Activated CD4-positive, alpha-beta memory T cell treated with anti-CD3 and anti-CD28 coated beads for 36 hours (primary cell): ENCODE data around the gene CGRRF1. TPM values are rescaled to one million over a fixed set of nuclear protein-coding genes. Genes with fewer than 3 reads are reported as not detected.

Source experiments
- CTCF ChIA-PET: fragments of 350-600 bp; sonication (Branson Sonifier 250); formaldehyde crosslinking; loops from one replicate; lab custom pipeline; 2021; ENCODE audit warnings: antibody characterized with exemption, inconsistent platforms; lab: Charles Lee
- POLR2A ChIA-PET: fragments of 350-600 bp; sonication (Branson Sonifier 250); formaldehyde crosslinking; loops from one replicate; lab custom pipeline; 2021; ENCODE audit warnings: antibody characterized with exemption; lab: Charles Lee
- DNase-seq: peaks from one replicate; pipeline ENCODE4 v3.0.0-alpha.2; 2020
- H3K27ac Mint-ChIP-seq: one replicate; pipeline ENCODE4 v1.8.0; 2021; ENCODE audit warnings: mixed read lengths
- H3K27me3 Mint-ChIP-seq: one replicate; pipeline ENCODE4 v1.8.0; 2021; ENCODE audit warnings: mixed read lengths
- H3K36me3 Mint-ChIP-seq: one replicate; pipeline ENCODE4 v1.8.0; 2021; ENCODE audit warnings: mixed read lengths
- H3K4me1 Mint-ChIP-seq: one replicate; pipeline ENCODE4 v1.8.0; 2021; ENCODE audit warnings: low read depth, mixed read lengths
- H3K4me3 Mint-ChIP-seq: one replicate; pipeline ENCODE4 v1.8.0; 2021; ENCODE audit warnings: mild to moderate bottlenecking, mixed read lengths
- H3K9me3 Mint-ChIP-seq: one replicate; pipeline ENCODE4 v1.8.0; 2021; ENCODE audit warnings: mixed read lengths
- intact Hi-C: fragments of 100-400 bp; cut with micrococcal nuclease; formaldehyde crosslinking; loops from one replicate; pipeline ENCODE4 v1.15.1; 2023
- total RNA-seq, 2 experiments: library from RNA; stranded (reverse); gene quantifications; one replicate each; pipeline ENCODE4 v1.2.3, GENCODE V29; 2021

Gene CGRRF1
- total RNA-seq, 2 experiments from 2014 or later = 13.7 to 15.1 TPM

GRCh38 chr14:54528973-54529372, 19.3 kb downstream of the CGRRF1 start:
- ChIA-PET POLR2A (no interaction called here), CTCF (interaction anchor here (1.3 kb wide), 1 partner anchor 19 kb away, joined by 3 read pairs; the partner anchor contains the start of gene CGRRF1)
- H3K4me1 Mint-ChIP-seq = peaks cover 2% of the 10 kb centered on the region
- no peak overlapping the region for H3K27ac Mint-ChIP-seq
- no peaks in the 10 kb centered on the region for H3K9me3 Mint-ChIP-seq
- no peaks in the 10 kb centered on the region for H3K27me3 Mint-ChIP-seq
- H3K4me3 Mint-ChIP-seq = no peak overlapping the region
- peaks cover 13% of the 10 kb centered on the region for H3K36me3 Mint-ChIP-seq
- intact Hi-C loops = no loop called here
- no peak for DNase-seq

GRCh38 chr14:54529811-54530210, 20.1 kb downstream of the CGRRF1 start:
- Mint-ChIP-seq H3K4me3 (no peak overlapping the region), H3K27ac (no peak overlapping the region), H3K9me3 (no peaks in the 10 kb centered on the region), H3K4me1 (peaks cover 2% of the 10 kb centered on the region), H3K27me3 (no peaks in the 10 kb centered on the region), H3K36me3 (peaks cover 10% of the 10 kb centered on the region)
- CTCF ChIA-PET = interaction anchor here (1.3 kb wide), 1 partner anchor 20 kb away, joined by 3 read pairs; the partner anchor contains the start of gene CGRRF1
- DNase-seq = no peak
- intact Hi-C loops = no loop called here
- POLR2A ChIA-PET = no interaction called here

GRCh38 chr14:54532111-54533012, 22.7 kb downstream of the CGRRF1 start:
- ChIA-PET CTCF (interaction anchor here (0.6 to 1.0 kb wide), 2 partner anchors 23 to 242 kb away, joined by 3 to 4 read pairs; partner anchors contain the start of gene CGRRF1), POLR2A (no interaction called here)
- Mint-ChIP-seq H3K36me3 (peaks cover 4% of the 10 kb centered on the region), H3K9me3 (no peaks in the 10 kb centered on the region), H3K4me1 (peaks cover 2% of the 10 kb centered on the region), H3K4me3 (no peak overlapping the region), H3K27ac (no peak overlapping the region), H3K27me3 (no peaks in the 10 kb centered on the region)
- DNase-seq = no peak
- intact Hi-C loops = no loop called here

GRCh38 chr14:54533100-54533499, 23.4 kb downstream of the CGRRF1 start:
- Mint-ChIP-seq H3K27ac (no peak overlapping the region), H3K36me3 (peaks cover 5% of the 10 kb centered on the region), H3K4me1 (peaks cover 2% of the 10 kb centered on the region), H3K4me3 (no peak overlapping the region), H3K9me3 (no peaks in the 10 kb centered on the region), H3K27me3 (no peaks in the 10 kb centered on the region)
- intact Hi-C loops = no loop called here
- ChIA-PET POLR2A (no interaction called here), CTCF (interaction anchor here (1.0 kb wide), 1 partner anchor 241 kb away, joined by 3 read pairs; no protein-coding TSS in a partner anchor)
- DNase-seq = no peak

- intact Hi-C loops = no loop called here
- no peak overlapping the region for H3K27ac Mint-ChIP-seq
- no peaks in the 10 kb centered on the region for H3K27me3 Mint-ChIP-seq
- no peak for DNase-seq
- ChIA-PET POLR2A (no interaction called here), CTCF (no interaction called here)
- H3K36me3 Mint-ChIP-seq = peaks cover 5% of the 10 kb centered on the region
- no peak overlapping the region for H3K4me3 Mint-ChIP-seq
- H3K4me1 Mint-ChIP-seq = peaks cover 2% of the 10 kb centered on the region
- no peaks in the 10 kb centered on the region for H3K9me3 Mint-ChIP-seq
Observed at GRCh38 chr14:54535126-54535525, 25.4 kb downstream of the CGRRF1 start.

- peaks cover 5% of the 10 kb centered on the region for H3K36me3 Mint-ChIP-seq
- H3K27me3 Mint-ChIP-seq = no peaks in the 10 kb centered on the region
- ChIA-PET CTCF (no interaction called here), POLR2A (no interaction called here)
- no peak overlapping the region for H3K27ac Mint-ChIP-seq
- no peak overlapping the region for H3K4me3 Mint-ChIP-seq
- no peak for DNase-seq
- H3K4me1 Mint-ChIP-seq = peaks cover 2% of the 10 kb centered on the region
- intact Hi-C loops = no loop called here
- H3K9me3 Mint-ChIP-seq = no peaks in the 10 kb centered on the region
Observed at GRCh38 chr14:54535646-54536045, 25.9 kb downstream of the CGRRF1 start.

- Mint-ChIP-seq H3K27me3 (no peaks in the 10 kb centered on the region), H3K9me3 (no peaks in the 10 kb centered on the region), H3K4me1 (no peaks in the 10 kb centered on the region), H3K4me3 (no peak overlapping the region), H3K36me3 (peaks cover 3% of the 10 kb centered on the region), H3K27ac (no peak overlapping the region)
- CTCF ChIA-PET = no interaction called here
- intact Hi-C loops = no loop called here
- no peak for DNase-seq
- POLR2A ChIA-PET = no interaction called here
Observed at GRCh38 chr14:54537651-54538050, 27.9 kb downstream of the CGRRF1 start.

GRCh38 chr14:54538055-54538454, 28.3 kb downstream of the CGRRF1 start:
- no peaks in the 10 kb centered on the region for H3K4me1 Mint-ChIP-seq
- H3K9me3 Mint-ChIP-seq = no peaks in the 10 kb centered on the region
- no peak overlapping the region for H3K27ac Mint-ChIP-seq
- no peak for DNase-seq
- intact Hi-C loops = no loop called here
- POLR2A ChIA-PET = no interaction called here
- peaks cover 3% of the 10 kb centered on the region for H3K36me3 Mint-ChIP-seq
- CTCF ChIA-PET = no interaction called here
- no peak overlapping the region for H3K4me3 Mint-ChIP-seq
- no peaks in the 10 kb centered on the region for H3K27me3 Mint-ChIP-seq

- Mint-ChIP-seq H3K4me3 (no peak overlapping the region), H3K36me3 (no peaks in the 10 kb centered on the region), H3K4me1 (no peaks in the 10 kb centered on the region), H3K27ac (no peak overlapping the region), H3K9me3 (no peaks in the 10 kb centered on the region), H3K27me3 (peaks cover 1% of the 10 kb centered on the region)
- CTCF ChIA-PET = no interaction called here
- POLR2A ChIA-PET = no interaction called here
- no peak for DNase-seq
- intact Hi-C loops = no loop called here
Observed at GRCh38 chr14:54547583-54547982, 37.9 kb downstream of the CGRRF1 start.

GRCh38 chr14:54548491-54548890, 38.8 kb downstream of the CGRRF1 start:
- H3K27ac Mint-ChIP-seq = no peak overlapping the region
- no peaks in the 10 kb centered on the region for H3K4me1 Mint-ChIP-seq
- H3K36me3 Mint-ChIP-seq = no peaks in the 10 kb centered on the region
- ChIA-PET CTCF (no interaction called here), POLR2A (no interaction called here)
- H3K4me3 Mint-ChIP-seq = no peak overlapping the region
- H3K9me3 Mint-ChIP-seq = no peaks in the 10 kb centered on the region
- H3K27me3 Mint-ChIP-seq = peaks cover 1% of the 10 kb centered on the region
- no peak for DNase-seq
- intact Hi-C loops = no loop called here

GRCh38 chr14:54549862-54550261, 40.2 kb downstream of the CGRRF1 start:
- H3K9me3 Mint-ChIP-seq = no peaks in the 10 kb centered on the region
- no peak overlapping the region for H3K27ac Mint-ChIP-seq
- DNase-seq = no peak
- peaks cover 1% of the 10 kb centered on the region for H3K27me3 Mint-ChIP-seq
- no peaks in the 10 kb centered on the region for H3K4me1 Mint-ChIP-seq
- ChIA-PET CTCF (interaction anchor here (0.9 to 1.7 kb wide), 3 partner anchors 17 to 256 kb away, joined by 3 to 8 read pairs (median 4); partner anchors contain the start of gene SAMD4A), POLR2A (no interaction called here)
- intact Hi-C loops = no loop called here
- no peak overlapping the region for H3K4me3 Mint-ChIP-seq
- no peaks in the 10 kb centered on the region for H3K36me3 Mint-ChIP-seq

GRCh38 chr14:54550514-54550913, 40.8 kb downstream of the CGRRF1 start:
- Mint-ChIP-seq H3K27me3 (peaks cover 1% of the 10 kb centered on the region), H3K4me1 (no peaks in the 10 kb centered on the region), H3K27ac (no peak overlapping the region), H3K9me3 (no peaks in the 10 kb centered on the region), H3K36me3 (no peaks in the 10 kb centered on the region), H3K4me3 (no peak overlapping the region)
- CTCF ChIA-PET = interaction anchor here (0.9 to 1.7 kb wide), 4 partner anchors 14 to 255 kb away, joined by 3 to 8 read pairs (median 4); partner anchors contain the start of gene SAMD4A
- DNase-seq = no peak
- POLR2A ChIA-PET = no interaction called here
- intact Hi-C loops = no loop called here
